Uterus (tissue), 2 donors: ENCODE data around the gene MEIS1.

Source experiments
- POLR2A ChIP-seq, 2 donors: fragments of 450-650 bp; IDR thresholded peaks; one replicate each; pipeline ENCODE4 v1.6.1; 2016; ENCODE audit warnings: antibody characterized with exemption in 2 of 2, mild to moderate bottlenecking in 1 of 2, moderate library complexity in 1 of 2
- TF ChIP-seq, protein P1 (sequence below), 4 experiments: fragments of 200-600 bp in 2 of 4; fragments of 450-650 bp in 2 of 4; sonication (generic) in 2 of 4; IDR thresholded peaks; one replicate each; pipeline ENCODE4 v1.5.1; 2016 to 2019; ENCODE audit warnings: antibody characterized with exemption in 4 of 4, mild to moderate bottlenecking in 2 of 4, moderate library complexity in 1 of 4

DNA sequence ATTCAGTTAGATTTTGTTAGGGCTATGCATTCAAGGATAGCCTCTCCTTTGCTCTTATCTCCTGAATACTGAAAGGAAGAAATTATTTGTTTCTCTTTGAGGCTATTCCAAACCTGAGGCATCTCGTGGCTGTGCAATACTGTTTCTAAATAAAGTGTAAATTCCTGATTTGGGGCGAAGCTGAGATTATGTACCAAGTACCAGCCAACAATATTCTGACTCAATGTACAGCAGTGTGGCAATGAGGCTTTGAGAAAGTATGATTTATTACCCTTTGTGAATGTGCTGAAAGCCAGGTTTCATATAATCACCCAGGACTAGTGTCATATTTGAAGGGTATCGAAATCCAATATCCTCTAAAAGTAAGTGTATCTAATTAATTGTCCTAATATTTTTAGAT lies 113.5 kb downstream of the MEIS1 start:
- TF ChIP-seq, protein P1, sequence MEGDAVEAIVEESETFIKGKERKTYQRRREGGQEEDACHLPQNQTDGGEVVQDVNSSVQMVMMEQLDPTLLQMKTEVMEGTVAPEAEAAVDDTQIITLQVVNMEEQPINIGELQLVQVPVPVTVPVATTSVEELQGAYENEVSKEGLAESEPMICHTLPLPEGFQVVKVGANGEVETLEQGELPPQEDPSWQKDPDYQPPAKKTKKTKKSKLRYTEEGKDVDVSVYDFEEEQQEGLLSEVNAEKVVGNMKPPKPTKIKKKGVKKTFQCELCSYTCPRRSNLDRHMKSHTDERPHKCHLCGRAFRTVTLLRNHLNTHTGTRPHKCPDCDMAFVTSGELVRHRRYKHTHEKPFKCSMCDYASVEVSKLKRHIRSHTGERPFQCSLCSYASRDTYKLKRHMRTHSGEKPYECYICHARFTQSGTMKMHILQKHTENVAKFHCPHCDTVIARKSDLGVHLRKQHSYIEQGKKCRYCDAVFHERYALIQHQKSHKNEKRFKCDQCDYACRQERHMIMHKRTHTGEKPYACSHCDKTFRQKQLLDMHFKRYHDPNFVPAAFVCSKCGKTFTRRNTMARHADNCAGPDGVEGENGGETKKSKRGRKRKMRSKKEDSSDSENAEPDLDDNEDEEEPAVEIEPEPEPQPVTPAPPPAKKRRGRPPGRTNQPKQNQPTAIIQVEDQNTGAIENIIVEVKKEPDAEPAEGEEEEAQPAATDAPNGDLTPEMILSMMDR (IDR thresholded peaks at IDR 0.05) = no peak
- no peak for TF ChIP-seq POLR2A (IDR thresholded peaks at IDR 0.05)
